MM.1S (cell line): ENCODE data around the gene EPHA6.

Experiments used
- CTCF ChIP-seq: fragments of 300-600 bp; sonication (generic); IDR thresholded peaks from 2 replicates; pipeline ENCODE4 v1.5.1; 2016; ENCODE audit warnings: antibody characterized with exemption, low read length, mixed read lengths
- EZH2phosphoT487 ChIP-seq: fragments of 300-600 bp; sonication (generic); IDR thresholded peaks from 2 replicates; pipeline ENCODE4 v1.6.1; 2018; ENCODE audit warnings: antibody characterized with exemption, low read length

GRCh38 chr3:97089621-97090020, 275.2 kb downstream of the EPHA6 start:
- no peak for TF ChIP-seq CTCF
- no peak for TF ChIP-seq EZH2phosphoT487
